OCI-LY1 (cell line): ENCODE data around the gene WDR36.

ENCODE experiments used
- H2AFZ ChIP-seq: fragments of 200-600 bp; sonication (generic), shearing (Covaris generic); 2 replicates; pipeline ENCODE4 v1.6.0; 2014; ENCODE audit warnings: antibody characterized with exemption, mild to moderate bottlenecking, low read length
- H3F3A ChIP-seq: fragments of 200-600 bp; sonication (generic), shearing (Covaris generic); 2 replicates; pipeline ENCODE4 v1.6.0; 2014; ENCODE audit warnings: mild to moderate bottlenecking, antibody characterized with exemption, low read length, moderate library complexity; ENCODE audit not compliant: insufficient read depth
- H3K27ac ChIP-seq: fragments of 200-600 bp; sonication (generic); 2 replicates; pipeline ENCODE4 v1.5.1; 2014; ENCODE audit warnings: low read length, mixed run types, mild to moderate bottlenecking, low read depth; ENCODE audit not compliant: poor library complexity, severe bottlenecking
- H3K27me3 ChIP-seq: fragments of 200-600 bp; sonication (generic); 2 replicates; pipeline ENCODE4 v1.6.0; 2014; ENCODE audit warnings: antibody characterized with exemption, mild to moderate bottlenecking, low read length, moderate library complexity; ENCODE audit not compliant: insufficient read depth
- H3K36me3 ChIP-seq: fragments of 200-600 bp; sonication (generic); 2 replicates; pipeline ENCODE4 v1.6.1; 2014; ENCODE audit warnings: mild to moderate bottlenecking, antibody characterized with exemption, low read length, moderate library complexity, mixed read lengths; ENCODE audit not compliant: insufficient read depth
- H3K4me1 ChIP-seq: fragments of 200-600 bp; sonication (generic); 2 replicates; pipeline ENCODE4 v1.5.1; 2014; ENCODE audit warnings: mild to moderate bottlenecking, low read length, moderate library complexity; ENCODE audit not compliant: insufficient read depth, severe bottlenecking
- H3K4me2 ChIP-seq: fragments of 200-600 bp; sonication (generic), shearing (Covaris generic); 2 replicates; pipeline ENCODE4 v1.6.1; 2014; ENCODE audit warnings: low read length
- H3K4me3 ChIP-seq: fragments of 200-600 bp; sonication (generic); 2 replicates; pipeline ENCODE4 v1.5.1; 2014; ENCODE audit warnings: low read length, low read depth, mild to moderate bottlenecking, mixed read lengths; ENCODE audit not compliant: poor library complexity, severe bottlenecking
- H3K79me2 ChIP-seq: fragments of 200-600 bp; shearing (Covaris generic); 2 replicates; pipeline ENCODE4 v1.6.1; 2016; ENCODE audit warnings: mixed run types, low read length, mixed read lengths; ENCODE audit not compliant: insufficient read depth
- H3K9ac ChIP-seq: fragments of 200-600 bp; sonication (generic), shearing (Covaris generic); 2 replicates; pipeline ENCODE4 v1.6.1; 2014; ENCODE audit warnings: mild to moderate bottlenecking, low read length, mixed read lengths
- H3K9me2 ChIP-seq: fragments of 200-600 bp; sonication (generic), shearing (Covaris generic); 2 replicates; pipeline ENCODE4 v1.6.1; 2014; ENCODE audit warnings: low read depth, mild to moderate bottlenecking, low read length, mixed read lengths
- H3K9me3 ChIP-seq: fragments of 200-600 bp; shearing (Covaris generic); 2 replicates; pipeline ENCODE4 v1.6.1; 2014; ENCODE audit warnings: low read length, mixed read lengths
- H4K20me1 ChIP-seq: fragments of 200-600 bp; sonication (generic), shearing (Covaris generic); 2 replicates; pipeline ENCODE4 v1.6.0; 2016; ENCODE audit warnings: mild to moderate bottlenecking, low read length; ENCODE audit not compliant: insufficient read depth
- CTCF ChIP-seq: fragments of 200-600 bp; sonication (generic), shearing (Covaris generic); IDR thresholded peaks from 2 replicates; pipeline ENCODE4 v1.5.1; 2017; ENCODE audit warnings: mild to moderate bottlenecking, antibody characterized with exemption, low read length, moderate library complexity, mixed read lengths
- EZH2 ChIP-seq: fragments of 200-600 bp; sonication (generic), shearing (Covaris generic); IDR thresholded peaks from 2 replicates; pipeline ENCODE4 v1.8.0; 2017; ENCODE audit warnings: borderline replicate concordance, mixed run types, mild to moderate bottlenecking, antibody characterized with exemption, low read length, moderate library complexity, mixed read lengths

WDR36 gene

GRCh38 chr5:111115229-111115628 is 23.1 kb downstream of the WDR36 start:
- no peaks in the 10 kb centered on the region for H3K4me1 ChIP-seq

GRCh38 chr5:111116550-111116949 is 24.4 kb downstream of the WDR36 start:
- no peaks in the 10 kb centered on the region for H3K79me2 ChIP-seq
- no peaks in the 10 kb centered on the region for H3F3A ChIP-seq
- H3K36me3 ChIP-seq = peaks cover 91% of the 10 kb centered on the region
- H3K9me2 ChIP-seq = no peaks in the 10 kb centered on the region
- H2AFZ ChIP-seq = no peak overlapping the region
- H3K4me1 ChIP-seq = no peaks in the 10 kb centered on the region
- no peak overlapping the region for H3K4me2 ChIP-seq
- no peak for TF ChIP-seq CTCF
- TF ChIP-seq EZH2 = no peak
- no peaks in the 10 kb centered on the region; the same call in 1 of the 2 replicates for H4K20me1 ChIP-seq
- no peak overlapping the region for H3K4me3 ChIP-seq
- no peak overlapping the region for H3K9ac ChIP-seq
- H3K9me3 ChIP-seq = no peaks in the 10 kb centered on the region
- no peak overlapping the region for H3K27ac ChIP-seq
- no peaks in the 10 kb centered on the region for H3K27me3 ChIP-seq

More at GRCh38 chr5:111115229-111115628, 23.1 kb downstream of the WDR36 start:
- TF ChIP-seq CTCF = no peak
- TF ChIP-seq EZH2 = no peak
- no peaks in the 10 kb centered on the region for H3K27me3 ChIP-seq
- no peak overlapping the region for H2AFZ ChIP-seq
- H3K36me3 ChIP-seq = peaks cover 91% of the 10 kb centered on the region
- no peak overlapping the region for H3K27ac ChIP-seq
- no peak overlapping the region for H3K9ac ChIP-seq
- H3K4me2 ChIP-seq = no peak overlapping the region
- H3K9me2 ChIP-seq = no peaks in the 10 kb centered on the region
- no peak overlapping the region for H3K4me3 ChIP-seq
- H4K20me1 ChIP-seq = no peaks in the 10 kb centered on the region; the same call in 1 of the 2 replicates
- H3F3A ChIP-seq = no peaks in the 10 kb centered on the region
- H3K79me2 ChIP-seq = no peaks in the 10 kb centered on the region
- no peaks in the 10 kb centered on the region for H3K9me3 ChIP-seq

GRCh38 chr5:111117136-111117535 is 25.0 kb downstream of the WDR36 start:
- peaks cover 91% of the 10 kb centered on the region for H3K36me3 ChIP-seq
- no peaks in the 10 kb centered on the region for H3K9me3 ChIP-seq
- H3K4me1 ChIP-seq = no peaks in the 10 kb centered on the region
- no peaks in the 10 kb centered on the region for H3K27me3 ChIP-seq
- H3K4me2 ChIP-seq = no peak overlapping the region
- H3K27ac ChIP-seq = no peak overlapping the region
- H2AFZ ChIP-seq = no peak overlapping the region
- no peaks in the 10 kb centered on the region for H3F3A ChIP-seq
- H3K79me2 ChIP-seq = no peaks in the 10 kb centered on the region
- H3K4me3 ChIP-seq = no peak overlapping the region
- TF ChIP-seq EZH2 (no peak), CTCF (no peak)
- H4K20me1 ChIP-seq = no peaks in the 10 kb centered on the region; the same call in 1 of the 2 replicates
- H3K9me2 ChIP-seq = no peaks in the 10 kb centered on the region
- no peak overlapping the region for H3K9ac ChIP-seq
